ENCODE data around the gene KCNAB3. TPM values are rescaled to one million over a fixed set of nuclear protein-coding genes. Genes with fewer than 3 reads are reported as not detected.

Gene KCNAB3
- polyA plus RNA-seq, 4 donors = 7.8 to 16.3 (median 12.5) TPM

DNA sequence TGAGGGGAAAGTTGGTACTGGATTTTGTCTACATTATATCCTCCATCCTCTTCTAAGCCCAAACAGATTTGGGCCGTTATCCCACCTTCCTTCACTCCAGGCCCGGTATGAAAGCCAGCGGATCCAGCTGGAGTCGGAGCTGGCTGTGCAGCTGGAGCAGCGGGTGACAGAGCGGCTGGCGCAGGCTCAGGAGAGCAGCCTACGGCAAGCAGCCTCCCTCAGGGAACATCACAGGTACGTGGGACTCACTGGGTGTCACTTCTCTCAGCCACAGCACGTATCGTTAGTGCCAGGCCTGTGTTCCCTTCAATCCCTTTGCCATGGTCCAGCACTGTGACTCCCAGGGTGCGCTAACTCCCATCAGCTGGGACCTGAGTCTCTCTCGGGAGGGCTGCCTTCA, 13.6 kb upstream of the KCNAB3 start:
- no peak for DNase-seq (ENCODE audit: low read depth in 4 of 4, low spot score in 2 of 4)

DNA sequence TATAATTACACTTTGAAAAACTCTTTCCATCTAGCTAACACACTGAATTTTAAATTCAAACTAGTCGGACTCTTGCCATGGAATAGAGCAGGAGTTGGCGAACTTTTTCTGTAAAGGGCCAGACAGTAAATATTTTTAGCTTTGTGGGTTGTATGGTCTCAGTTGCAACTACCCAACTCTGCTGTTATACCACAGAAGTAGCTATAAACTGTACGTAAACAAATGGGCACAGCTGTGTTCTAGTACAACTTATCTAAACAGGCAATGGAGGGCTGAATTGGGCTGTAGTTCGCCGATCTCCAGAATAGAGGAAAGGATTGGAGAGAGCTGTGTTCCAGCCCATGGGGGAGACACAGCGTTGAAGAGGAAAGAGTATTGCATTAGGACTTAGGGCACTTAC, 11.1 kb upstream of the KCNAB3 start:
- no peak for DNase-seq (ENCODE audit: low read depth in 4 of 4, low spot score in 2 of 4)

DNA sequence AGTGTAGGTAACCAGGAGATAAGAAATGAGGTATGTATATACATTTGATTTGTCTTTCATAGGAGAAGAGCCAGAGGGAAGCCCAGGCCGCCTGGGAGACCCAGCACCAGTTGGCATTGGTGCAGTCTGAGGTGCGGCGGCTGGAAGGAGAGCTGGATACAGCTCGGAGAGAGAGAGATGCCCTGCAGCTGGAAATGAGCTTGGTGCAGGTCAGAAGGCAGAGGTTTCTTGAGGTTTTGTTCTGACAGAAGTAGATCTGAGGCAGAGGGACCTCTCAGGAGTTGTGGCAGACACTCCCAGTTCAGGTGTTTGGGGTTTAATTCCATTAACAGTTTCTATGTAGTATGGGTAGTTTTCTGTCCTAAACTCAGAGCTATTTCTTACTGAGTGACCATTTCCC, 10.4 kb upstream of the KCNAB3 start:
- no peak for DNase-seq (ENCODE audit: low read depth in 4 of 4, low spot score in 2 of 4)

DNA sequence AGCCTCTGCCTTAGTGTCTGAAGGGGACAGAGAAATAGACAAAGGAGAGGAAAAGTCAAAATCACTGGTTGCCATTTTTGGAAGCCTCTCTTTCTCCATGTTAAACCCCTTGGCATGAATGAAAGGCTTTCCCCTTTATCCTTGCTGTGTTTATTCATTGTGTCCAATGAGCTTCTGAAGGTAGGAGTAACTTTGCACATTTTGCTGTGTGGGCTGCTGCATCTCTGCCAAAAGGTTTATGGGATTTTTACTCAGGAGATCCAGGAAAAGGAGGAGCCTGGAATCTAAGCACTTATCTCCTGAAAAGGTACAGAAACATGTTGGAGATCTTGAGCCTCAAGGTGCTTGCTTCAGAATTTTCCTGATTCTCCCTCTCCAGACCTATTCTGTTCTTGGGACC, 6.2 kb upstream of the KCNAB3 start:
- DNase-seq (ENCODE audit: low read depth in 4 of 4, low spot score in 2 of 4) = no peak

DNA sequence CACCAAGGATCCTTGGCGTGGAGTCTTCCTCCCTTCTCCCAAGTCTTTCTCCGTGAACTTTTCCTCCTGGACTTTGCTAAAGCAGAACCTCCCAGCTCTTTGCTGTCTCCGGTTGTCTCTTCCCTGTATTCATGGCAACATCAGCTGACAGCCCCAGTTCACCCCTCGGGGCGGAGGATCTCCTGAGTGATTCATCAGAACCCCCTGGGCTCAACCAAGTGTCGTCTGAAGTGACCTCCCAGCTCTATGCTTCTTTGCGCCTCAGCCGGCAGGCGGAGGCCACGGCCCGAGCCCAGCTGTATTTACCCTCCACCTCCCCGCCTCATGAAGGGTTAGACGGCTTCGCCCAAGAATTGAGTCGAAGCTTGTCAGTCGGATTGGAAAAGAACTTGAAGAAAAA, 3.3 kb upstream of the KCNAB3 start:
- DNase-seq (ENCODE audit: low read depth in 4 of 4, low spot score in 2 of 4) = no peak

DNA sequence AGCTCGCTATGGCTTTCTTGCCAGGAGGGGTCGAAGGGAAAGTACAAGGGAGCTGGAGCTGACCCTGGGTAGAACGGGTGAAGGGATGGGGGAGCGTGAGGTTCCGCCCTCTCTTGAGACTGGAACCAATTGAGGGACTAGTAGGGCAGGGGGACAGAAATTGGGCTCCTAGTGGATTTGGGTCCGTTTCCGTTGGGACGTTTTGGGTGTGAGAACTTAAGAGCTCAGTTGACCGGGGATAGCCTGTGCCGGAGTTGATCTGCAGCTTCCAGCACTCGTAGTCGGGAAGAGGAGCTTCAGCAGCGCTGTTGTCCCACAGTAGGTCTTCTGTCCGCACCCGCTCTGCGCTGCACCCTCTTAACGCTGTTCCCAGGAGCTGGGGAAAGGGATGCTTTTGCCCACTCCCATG, 2.8 kb upstream of the KCNAB3 start:
- DNase-seq (ENCODE audit: low read depth in 4 of 4, low spot score in 2 of 4) = peak in 1 of 4 donors; percentile 33

DNA sequence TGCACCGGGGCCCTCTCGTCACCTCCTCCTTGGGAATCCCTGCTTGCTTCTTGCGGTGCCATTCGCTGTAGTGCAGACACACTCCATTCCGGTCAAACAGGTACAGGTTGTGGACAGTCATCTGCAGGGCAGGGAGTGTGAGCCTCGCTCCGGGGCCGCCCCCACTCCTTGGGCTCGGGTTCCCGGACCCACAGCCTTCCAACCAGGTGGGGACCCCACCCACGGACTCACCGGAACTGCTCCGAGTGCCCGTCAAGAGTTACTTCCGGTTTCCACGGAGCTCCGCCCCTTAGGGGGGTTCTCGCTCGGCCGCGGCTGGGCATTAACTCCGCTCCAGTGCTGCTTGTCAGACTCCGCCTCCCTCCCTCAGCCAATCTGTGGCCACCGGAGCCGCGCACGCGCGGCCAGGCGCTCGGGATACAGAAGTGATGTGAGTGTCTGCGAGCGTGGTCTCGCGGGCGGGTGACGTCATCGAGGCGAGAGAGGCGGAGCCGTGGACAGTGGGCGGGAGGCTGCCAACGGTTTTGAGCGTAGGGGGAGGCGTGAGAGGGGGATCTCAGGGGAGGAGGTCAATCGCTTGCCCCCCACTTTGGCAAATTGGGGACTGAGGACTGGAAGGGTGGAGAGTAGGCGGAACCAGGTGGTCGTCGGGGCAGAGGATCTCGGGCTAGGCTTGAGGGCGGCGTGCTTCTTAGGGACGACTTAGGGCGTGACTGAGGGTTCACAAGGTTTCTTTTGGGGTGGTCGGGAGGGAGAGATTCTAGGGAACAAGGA, 2.2 kb upstream of the KCNAB3 start, which contains the start of the genes CNTROB and TRAPPC1:
TSS of gene CNTROB (plus strand) at position 498 of the 774 bp plus-strand sequence. CDS start 874 bp downstream, outside the sequence.
TSS of gene TRAPPC1 (minus strand) at position 238 of the 774 bp plus-strand sequence. CDS start at position 121, 117 bp downstream.
- DNase-seq (ENCODE audit: low read depth in 4 of 4, low spot score in 2 of 4) = peak; percentile 93 to 99 (median 98)

DNA sequence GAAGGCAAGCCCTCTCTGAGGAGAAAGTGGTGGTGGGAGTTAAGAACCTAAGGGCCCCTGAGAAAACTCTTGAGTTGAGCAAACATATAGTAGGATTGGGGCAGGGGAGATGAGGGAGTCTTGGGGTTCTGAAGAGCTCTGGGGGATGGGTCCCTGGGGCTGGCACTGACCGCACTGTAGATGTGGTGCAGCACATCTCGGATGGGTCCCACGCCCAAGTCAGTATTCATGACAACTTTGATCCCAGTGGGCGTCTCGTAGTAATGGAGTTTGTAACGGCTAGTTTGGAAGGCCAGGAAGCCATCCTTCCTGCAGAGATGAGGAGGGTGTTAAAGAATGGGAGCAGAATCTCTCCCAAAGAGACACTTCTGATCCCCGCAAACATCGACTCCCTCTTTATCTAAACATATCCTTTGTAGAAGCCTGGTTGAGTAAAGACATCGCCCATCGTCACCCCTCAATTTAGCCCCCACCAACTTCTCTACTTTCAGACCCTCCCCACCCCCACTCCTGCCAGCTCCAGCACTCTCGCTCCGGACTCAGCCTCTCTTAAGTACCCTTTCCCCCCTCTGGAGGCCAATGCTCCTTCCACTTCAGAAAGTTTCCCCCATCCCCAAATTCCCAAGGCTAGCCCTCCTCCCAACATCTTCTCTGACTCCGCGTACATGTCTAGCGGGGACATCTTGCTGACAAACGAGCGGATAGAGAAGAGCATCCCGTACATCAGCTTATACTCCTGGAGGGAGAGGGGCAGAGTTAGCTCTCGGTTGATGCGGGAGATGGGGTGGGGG, 1.4 kb upstream of the KCNAB3 start:
- DNase-seq (ENCODE audit: low read depth in 4 of 4, low spot score in 2 of 4) = no peak

DNA sequence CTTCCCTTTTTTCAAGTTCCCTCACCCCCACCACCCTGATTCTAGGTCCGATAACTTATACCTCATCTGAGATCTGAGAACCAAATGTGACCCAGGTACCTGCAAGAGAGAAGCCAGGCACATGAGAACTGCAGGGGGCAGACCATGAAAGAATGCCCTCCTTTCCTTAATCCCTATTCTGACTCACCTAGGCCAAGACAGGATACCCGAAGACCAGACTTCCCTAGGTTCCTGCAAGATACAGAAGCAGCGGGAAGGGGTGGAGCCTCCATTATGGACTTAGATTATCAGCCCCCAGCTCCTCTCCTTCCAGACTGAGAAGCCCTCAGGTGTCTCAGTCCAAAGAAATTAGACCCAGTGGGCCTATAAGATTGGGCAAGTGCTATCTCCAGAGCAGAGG, 2.1 kb downstream of the KCNAB3 start:
- no peak for DNase-seq (ENCODE audit: low read depth in 4 of 4, low spot score in 2 of 4)

DNA sequence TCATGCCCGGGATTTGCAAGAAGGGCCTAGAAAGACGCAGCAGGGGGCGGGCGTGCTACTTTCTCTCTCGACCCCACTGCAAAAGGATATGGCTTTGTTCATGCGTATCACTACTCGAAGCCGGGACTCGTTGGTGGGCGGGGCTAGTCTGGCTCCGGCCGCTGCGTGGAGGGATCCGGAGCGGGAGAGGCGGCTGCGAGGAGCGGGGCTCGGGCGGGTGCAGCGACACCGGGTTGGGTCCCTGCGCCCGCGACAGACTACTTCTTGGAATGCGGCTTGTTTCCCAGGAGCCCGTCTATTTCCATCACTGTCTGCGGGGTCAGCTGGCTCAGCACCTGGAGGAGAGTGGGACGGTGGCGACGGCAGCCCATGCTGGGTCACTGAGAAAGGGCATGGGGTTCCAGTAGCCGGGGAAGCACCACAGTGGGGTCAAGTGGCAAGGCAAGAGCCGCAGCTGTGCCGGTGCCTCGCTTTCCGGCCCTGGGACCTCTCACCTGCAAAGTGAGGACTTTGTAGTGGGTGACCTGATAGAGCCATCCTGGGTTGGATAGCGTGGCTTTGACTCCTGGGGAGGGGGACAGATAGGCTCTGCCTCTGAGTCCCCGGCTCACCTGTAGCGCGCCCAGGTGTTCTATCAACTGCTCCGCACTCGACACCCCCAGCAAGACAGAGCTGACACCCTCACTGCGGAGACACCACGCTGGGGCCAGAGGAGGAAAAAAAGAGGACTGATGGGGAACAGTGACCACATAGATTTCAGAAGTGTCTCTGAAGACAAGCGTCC, 6.6 kb downstream of the KCNAB3 start:
- peak; percentile 48 to 90 (median 78) for DNase-seq (ENCODE audit: low read depth in 4 of 4, low spot score in 2 of 4)

DNA sequence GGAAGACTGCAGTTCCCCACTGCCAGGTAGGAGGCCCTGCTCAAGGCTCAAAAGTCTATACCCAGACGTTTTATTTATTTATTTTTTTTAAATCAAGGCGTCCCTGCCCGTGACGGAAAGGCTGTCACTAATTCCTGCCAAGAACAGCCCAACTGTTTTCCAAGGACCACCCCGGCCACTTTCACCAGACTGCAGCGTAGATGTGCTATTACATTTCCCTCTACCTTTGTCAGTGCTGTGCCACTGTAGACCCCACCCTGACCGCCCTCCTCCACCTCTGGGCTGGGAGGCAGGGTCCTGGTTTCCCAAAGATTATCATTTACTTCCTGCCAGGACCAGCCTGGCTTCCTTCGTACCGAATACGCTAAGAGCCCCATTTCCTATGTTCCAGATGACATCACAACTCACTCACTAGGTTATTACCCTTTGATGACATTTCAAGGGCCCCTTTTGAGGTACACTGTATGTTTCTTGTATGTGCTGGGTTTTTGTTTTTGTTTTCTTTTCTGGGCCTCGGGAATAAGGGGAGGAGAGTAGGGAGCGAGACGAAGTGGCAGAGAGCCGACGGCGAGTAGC, 7.3 kb downstream of the KCNAB3 start:
- peak in 1 of 4 donors; percentile 34 for DNase-seq (ENCODE audit: low read depth in 4 of 4, low spot score in 2 of 4)

DNA sequence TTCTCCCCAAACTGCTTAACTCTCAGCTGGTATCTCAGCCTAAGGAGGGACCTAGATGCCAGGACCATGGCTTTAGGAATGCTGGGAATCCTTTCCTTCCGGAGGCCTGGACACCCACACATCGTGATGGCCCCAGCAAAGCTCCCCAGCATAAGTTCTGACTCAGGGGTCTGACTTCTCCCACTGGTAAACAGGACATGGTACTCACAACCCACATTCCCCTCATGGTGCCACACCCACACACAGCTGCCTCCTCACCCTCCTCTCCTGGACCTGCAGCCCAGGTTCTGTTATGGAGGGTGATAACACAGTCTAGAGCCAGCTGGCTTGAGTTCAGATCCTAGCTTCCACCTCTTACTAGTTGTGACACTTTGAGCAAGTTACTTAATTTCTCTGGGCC, 12.8 kb downstream of the KCNAB3 start:
- DNase-seq (ENCODE audit: low read depth in 4 of 4, low spot score in 2 of 4) = no peak

DNA sequence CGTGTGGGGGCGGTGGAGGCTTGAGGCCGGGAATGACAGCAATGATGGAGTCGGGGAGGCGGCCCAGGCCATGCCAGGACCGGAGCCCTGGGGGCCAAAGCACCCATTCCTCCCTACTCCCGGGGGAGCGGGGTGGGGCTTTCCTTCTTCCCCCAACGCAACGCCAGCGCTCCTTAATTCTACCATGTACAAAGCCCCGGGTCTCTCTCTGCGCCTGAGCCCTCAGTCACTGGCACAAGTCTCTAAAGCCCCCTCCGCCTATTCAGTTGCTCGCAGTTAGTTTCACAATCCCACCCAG, 13.3 kb downstream of the KCNAB3 start:
- DNase-seq (ENCODE audit: low read depth in 4 of 4, low spot score in 2 of 4) = no peak

DNA sequence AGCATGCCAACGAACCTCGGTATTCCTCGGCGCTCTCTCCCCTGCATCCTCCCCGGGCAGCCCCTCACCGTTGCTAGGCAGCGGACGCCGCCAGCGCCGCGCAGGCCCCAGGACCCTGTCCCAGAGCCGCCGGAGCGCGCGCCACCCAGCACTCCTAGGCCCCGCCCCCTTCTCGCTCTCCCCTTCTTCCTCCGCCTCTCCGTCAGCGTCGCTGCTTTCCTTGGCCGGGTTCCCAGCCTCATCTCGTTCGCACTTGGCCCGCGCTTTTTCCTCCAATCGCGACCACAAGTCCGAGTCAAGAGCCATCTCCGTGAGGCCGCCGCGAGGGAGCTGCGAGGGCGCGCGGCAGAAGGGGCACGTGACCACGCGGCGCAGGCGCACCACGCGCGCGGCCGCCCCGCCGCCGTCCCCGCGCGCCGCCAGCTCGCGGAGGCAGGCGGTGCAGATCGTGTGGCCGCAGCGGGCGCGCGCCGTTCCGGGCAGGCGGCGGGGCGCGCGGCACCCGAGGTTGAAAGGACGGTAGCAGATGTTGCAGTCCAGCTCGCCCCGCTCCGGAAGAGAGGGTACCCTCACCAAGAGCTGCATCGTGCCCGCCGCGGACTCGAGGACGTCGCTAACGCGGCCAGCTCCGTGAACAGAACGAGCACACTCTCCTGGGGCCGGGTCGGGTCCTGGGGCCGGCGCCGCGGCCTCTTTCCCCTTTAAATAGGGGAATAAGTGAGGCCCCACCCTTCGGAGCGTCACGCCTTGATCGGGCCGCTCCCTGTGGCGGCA, 13.9 kb downstream of the KCNAB3 start, which contains the start of gene RNF227:
TSS of gene RNF227 (minus strand) at position 679 of the 774 bp plus-strand sequence. CDS start at position 585, 94 bp downstream.
- DNase-seq (ENCODE audit: low read depth in 4 of 4, low spot score in 2 of 4) = peak; percentile 90 to 97 (median 92)

DNA sequence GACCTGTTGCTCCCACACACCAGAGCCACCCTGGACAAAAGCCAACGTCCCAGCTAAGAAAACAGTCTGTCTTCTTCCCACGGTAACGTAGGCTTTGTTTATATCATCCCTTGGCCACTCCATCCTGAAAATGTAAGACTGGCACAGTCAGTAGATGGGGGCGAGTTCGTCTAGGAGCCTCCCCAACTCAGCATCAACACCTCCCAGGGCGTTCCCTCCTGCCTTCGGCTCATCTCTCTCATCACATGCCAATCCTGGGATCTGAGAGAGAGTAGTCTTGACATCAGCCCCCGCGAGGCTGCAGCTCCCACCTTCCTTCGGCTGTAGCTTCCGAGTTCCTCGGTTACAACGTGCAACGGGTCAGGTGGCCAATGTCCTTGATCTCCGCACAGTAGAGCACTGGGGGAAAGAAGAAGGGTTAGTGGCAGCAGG, 14.5 kb downstream of the KCNAB3 start:
- peak in 1 of 4 donors; percentile 29 for DNase-seq (ENCODE audit: low read depth in 4 of 4, low spot score in 2 of 4)

DNA sequence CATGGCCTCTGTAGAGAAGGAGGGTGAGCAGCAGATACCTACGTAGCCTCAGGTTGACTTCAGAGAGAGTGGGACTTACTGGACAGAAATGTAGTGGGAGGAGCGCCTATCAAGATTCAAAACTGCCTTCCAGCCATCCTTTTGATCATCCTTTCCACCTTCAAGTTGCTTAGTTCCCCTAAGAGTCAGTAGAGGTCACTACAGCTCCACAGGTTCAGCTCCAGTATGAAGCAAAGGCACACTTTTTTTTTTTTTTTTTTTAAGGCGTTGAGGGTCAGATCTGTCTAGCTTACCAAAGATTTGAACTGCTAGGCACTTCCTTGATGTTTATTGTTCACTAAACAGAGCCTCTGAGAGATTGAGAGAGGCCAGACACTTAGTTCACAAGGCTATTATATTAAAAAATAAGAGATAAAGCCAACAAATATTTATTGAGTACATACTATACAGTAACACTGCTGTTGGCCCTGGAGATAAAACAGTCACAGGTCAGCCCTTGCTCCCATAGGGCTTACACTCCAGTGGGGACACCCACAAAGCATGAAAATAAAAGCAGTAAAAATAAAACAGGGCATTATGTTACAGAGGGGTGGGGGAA, 16.6 kb downstream of the KCNAB3 start:
- DNase-seq (ENCODE audit: low read depth in 4 of 4, low spot score in 2 of 4) = peak in 1 of 4 donors; percentile 56

DNA sequence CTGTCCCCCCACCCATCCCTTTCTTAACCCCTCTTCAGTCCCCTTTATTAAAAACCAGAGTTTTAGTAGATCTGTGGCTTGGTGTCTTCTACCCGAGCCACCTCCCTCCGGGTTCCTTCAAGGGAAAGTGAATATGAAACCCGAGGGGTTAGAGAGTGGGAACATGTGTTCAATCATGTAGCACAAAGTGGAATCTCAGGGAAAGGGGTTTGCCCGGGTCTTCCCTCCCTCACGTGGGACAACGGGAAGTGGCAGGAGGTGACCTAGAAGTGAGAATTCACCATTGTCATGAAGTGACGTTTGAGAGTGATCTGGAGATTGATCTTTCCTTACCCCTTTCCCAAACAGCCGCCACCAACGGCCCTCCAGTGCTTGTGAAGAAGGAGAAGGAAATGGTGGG, 18.5 kb downstream of the KCNAB3 start:
- DNase-seq (ENCODE audit: low read depth in 4 of 4, low spot score in 2 of 4) = no peak

DNA sequence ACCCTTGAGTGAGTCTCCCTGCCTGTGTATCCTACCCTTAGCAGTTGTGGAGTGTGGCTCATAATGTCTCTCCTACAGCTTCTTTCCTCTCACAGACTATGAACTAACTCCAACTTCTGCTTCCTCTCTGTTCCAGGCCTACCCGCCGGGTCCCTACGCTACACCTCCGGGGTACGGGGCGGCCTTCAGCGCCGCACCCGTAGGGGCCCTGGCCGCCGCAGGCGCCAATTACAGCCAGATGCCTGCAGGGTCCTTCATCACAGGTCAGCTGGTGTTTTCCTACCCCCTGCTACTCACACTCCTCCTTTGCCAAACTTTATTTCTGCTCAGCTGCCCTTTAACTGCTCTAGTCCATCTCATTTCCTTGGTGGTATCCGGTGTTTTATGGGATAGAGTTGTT, 18.9 kb downstream of the KCNAB3 start:
- DNase-seq (ENCODE audit: low read depth in 4 of 4, low spot score in 2 of 4) = no peak

DNA sequence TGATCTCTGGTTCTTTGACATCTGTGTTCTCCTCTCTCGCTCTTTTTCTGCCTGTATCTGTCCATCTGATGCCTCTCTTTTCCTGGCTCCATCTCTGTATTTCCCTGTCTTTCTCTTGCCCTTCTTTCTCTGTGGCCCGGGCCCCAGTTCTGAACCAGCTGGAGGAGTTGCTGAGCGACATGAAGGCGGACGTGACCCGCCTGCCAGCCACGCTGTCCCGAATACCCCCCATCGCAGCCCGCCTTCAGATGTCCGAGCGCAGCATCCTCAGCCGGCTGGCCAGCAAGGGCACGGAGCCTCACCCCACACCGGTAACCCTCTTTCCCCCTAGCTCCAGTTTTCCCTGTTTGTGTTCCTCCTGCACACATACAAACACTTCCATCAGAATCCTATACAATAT, 19.4 kb downstream of the KCNAB3 start:
- no peak for DNase-seq (ENCODE audit: low read depth in 4 of 4, low spot score in 2 of 4)

All from left renal cortex interstitium (tissue), 4 donors.